Thyroid gland (tissue), 4 donors: Measurements from ENCODE around the gene RGS19.

Experiments
- POLR2A ChIP-seq, 2 donors: fragments of 450-650 bp; IDR thresholded peaks; one replicate each; pipeline ENCODE4 v1.6.1; 2017; ENCODE audit warnings: antibody characterized with exemption in 2 of 2, mild to moderate bottlenecking in 2 of 2, moderate library complexity in 1 of 2
- TF ChIP-seq, protein P1 (sequence below), 6 experiments: fragments of 200-600 bp in 3 of 6; fragments of 450-650 bp in 3 of 6; sonication (generic) in 3 of 6; IDR thresholded peaks; one replicate each; pipeline ENCODE4 v1.5.1; 2016 to 2019; ENCODE audit warnings: antibody characterized with exemption in 6 of 6, mild to moderate bottlenecking in 2 of 6, inconsistent platforms in 1 of 6, moderate library complexity in 1 of 6

DNA sequence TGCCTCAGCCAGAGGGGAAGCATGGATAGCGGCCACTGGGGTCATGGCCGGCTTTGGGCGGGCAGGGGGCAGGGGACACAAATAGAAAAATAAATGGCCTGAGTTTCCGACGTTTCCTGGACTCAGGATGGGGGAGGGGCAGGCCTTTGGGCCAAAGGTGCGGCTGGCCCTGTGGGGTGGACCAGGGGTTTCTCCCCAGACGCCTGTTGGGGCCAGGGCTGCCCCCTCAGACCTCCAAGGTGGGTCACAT lies 22.8 kb downstream of the RGS19 start:
- no peak for TF ChIP-seq POLR2A (IDR thresholded peaks at IDR 0.05)
- TF ChIP-seq, protein P1, sequence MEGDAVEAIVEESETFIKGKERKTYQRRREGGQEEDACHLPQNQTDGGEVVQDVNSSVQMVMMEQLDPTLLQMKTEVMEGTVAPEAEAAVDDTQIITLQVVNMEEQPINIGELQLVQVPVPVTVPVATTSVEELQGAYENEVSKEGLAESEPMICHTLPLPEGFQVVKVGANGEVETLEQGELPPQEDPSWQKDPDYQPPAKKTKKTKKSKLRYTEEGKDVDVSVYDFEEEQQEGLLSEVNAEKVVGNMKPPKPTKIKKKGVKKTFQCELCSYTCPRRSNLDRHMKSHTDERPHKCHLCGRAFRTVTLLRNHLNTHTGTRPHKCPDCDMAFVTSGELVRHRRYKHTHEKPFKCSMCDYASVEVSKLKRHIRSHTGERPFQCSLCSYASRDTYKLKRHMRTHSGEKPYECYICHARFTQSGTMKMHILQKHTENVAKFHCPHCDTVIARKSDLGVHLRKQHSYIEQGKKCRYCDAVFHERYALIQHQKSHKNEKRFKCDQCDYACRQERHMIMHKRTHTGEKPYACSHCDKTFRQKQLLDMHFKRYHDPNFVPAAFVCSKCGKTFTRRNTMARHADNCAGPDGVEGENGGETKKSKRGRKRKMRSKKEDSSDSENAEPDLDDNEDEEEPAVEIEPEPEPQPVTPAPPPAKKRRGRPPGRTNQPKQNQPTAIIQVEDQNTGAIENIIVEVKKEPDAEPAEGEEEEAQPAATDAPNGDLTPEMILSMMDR (IDR thresholded peaks at IDR 0.05): no peak
